GM19468 (cell line): ENCODE data around the gene PDGFA.

ENCODE experiments used
- ATAC-seq: cut with Tn5 transposase; IDR thresholded peaks from one replicate; pipeline ENCODE4 v1.9.1; 2021; ENCODE audit warnings: mild to moderate bottlenecking, moderate library complexity, moderate number of reproducible peaks; ENCODE audit not compliant: unreplicated experiment; ENCODE audit errors: extremely low read depth

Gene PDGFA

DNA sequence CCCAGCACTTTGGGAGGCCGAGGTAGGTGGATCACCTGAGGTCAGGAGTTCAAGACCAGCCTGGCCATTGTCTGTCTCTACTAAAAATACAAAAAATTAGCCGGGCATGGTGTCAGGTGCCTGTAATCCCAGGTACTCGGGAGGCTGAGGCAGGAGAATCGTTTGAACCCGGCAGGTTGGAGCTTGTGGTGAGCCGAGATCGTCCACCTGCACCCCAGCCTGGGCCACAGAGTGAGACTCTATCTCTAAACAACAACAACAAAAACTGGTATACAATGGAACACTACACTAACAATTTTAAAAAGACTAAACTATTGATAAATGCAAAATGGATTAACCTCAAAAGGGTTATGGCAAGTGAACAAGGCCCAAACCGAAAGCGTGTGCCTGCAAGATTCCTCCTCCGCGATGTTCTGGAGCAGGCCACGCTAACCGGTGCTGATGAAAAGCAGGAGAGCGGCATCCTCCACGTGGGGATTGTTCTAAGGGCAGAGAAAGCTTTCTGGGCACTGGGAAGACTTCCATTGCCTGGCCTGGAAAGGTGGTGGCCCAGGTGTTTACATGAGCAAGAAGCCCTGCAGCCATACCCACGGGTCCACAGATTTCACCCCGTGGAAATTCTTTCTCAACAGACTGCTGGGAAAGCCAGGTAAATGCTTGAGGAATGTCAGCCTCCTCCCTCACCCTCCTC lies 53.8 kb downstream of the PDGFA start:
- no peak for ATAC-seq

DNA sequence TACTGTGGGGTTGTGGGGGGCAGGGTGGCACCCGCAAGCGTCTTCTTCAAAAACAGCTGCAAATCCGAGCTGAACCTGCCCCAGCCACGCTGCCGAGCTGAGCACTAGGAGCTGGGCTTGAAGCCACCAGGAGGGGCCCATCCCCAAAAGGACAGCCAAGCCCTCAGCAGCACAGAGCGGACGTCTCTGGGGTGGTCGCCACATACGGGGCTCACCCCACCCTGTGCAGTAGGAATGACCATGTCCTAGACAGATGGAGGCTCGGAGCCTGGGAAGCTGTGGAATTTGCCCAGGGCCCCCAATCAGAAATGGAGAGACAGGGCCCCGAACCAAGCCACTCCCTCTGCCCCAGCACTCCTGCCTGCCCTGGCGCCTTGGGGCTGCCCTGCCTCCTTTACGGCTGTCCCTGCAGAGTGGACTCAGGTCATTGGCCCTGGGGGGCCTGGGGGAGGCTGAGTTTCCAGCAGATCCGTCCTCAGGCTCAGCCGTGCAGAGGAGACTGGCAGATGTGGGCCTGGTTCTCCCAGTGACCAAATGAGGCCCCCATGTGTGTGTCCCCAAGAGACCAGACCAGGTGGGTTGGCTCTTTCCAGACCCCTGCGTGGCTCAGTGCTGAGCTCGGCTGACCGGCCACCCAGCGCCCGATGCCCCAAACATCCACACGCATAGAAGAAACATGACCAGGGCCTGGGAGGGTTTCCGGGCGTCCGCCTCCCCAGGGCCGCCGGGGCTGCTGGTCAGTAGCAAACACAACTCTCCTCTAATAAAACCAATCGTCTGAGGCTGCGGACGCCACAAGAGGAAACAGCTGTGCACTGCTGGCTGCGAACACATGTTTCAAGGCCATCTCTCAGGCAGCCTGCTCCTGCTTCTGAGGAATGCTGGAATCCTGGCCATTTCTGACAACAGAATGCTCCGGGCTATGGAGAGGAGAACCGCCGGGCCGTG lies 54.9 kb downstream of the PDGFA start:
- no peak for ATAC-seq

DNA sequence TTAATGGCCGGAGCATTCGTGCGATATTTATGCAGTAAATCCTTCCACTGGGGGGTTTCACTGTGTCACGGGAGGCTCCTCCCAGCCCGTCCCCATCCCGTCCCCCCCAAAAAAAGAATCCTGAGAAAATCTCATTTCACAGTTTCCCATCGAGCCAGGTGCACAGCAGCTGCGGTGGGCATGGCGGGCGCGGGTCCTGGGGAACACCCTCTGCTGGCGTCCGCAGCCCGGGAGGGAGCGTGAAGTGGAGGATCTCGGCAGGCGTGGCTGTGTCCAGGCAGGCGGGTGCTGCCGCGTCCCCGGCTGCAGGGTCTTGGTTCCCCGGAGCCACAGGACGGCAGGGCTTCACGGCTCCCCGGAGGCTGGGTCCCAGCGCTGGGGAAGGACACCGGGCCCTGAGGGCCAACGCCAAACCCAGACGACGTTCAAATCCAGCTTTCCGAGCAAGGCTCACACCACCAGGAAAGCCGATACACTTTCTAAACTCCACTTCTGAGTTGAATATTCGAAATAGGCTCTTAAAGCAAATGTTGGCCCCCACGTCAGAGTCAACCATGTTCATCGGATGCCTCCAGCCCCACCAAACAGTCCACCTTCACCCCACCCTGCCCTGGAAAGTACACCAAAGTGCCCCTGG lies 55.7 kb downstream of the PDGFA start:
- no peak for ATAC-seq

DNA sequence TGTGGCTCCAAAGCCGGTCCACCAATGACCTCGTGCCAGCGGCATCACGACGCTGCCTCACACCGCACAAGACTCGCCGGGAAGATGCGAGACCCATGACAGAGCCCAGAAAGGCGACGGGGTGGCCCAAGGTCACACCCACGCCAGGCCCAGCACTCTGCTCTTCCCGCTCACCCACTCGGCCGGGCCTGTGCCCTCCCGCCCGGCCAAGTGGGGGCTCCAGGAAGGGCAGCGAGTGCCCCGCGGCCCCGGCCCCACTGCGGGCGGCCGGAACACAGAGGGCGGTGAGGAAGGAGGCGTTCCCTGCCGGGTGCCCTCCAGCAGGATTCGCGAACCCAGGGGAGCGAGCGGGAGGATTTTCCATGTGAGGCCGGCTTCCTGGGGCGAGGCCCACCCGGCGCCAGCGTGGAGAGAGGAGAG lies 56.3 kb downstream of the PDGFA start:
- ATAC-seq = no peak

DNA sequence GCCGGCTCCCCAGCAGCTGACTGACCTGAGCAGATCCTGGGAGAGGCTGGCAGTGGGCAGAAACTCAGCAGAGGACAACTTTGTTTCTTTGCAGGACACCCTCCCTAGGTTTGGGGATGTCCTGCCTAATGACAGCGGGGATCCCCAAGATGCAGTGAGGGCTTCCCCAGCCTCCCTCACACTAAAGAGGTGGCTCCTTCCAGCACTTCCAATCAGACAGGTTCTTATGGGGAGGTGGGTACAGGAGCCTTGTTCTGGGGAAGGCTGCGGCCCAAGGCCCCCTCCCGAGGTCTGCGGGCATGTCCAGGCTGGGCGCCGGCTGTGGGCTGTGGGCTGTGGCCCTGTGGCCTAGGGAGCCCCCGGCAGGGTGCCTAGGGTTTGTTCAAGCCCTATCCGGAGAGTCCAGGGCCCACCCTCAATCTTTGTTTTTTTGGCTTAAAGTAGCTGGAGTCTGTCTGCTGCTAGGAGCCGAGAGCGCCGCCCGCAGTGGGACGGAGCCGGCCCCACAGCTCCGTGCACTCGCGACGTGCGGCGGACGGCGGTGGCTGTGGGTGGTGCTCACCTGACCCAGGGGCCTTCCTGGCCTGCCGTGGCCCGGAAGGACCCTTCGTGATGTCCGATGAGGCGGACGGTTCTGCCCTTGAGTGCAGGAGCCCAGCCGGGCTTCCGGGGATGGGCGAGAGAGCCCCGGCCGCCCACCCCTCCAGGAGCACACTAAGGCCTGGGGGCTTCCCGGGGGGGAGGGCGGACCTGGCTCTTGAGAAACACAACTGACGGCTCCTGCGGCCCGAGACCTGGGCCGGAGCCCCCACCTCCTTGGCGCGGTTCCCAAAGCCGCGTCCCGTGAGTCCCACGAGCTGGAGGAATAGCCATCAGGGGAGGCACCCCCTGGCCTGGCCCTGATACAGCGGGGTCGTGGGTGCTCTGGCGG lies 57.2 kb downstream of the PDGFA start:
- no peak for ATAC-seq

DNA sequence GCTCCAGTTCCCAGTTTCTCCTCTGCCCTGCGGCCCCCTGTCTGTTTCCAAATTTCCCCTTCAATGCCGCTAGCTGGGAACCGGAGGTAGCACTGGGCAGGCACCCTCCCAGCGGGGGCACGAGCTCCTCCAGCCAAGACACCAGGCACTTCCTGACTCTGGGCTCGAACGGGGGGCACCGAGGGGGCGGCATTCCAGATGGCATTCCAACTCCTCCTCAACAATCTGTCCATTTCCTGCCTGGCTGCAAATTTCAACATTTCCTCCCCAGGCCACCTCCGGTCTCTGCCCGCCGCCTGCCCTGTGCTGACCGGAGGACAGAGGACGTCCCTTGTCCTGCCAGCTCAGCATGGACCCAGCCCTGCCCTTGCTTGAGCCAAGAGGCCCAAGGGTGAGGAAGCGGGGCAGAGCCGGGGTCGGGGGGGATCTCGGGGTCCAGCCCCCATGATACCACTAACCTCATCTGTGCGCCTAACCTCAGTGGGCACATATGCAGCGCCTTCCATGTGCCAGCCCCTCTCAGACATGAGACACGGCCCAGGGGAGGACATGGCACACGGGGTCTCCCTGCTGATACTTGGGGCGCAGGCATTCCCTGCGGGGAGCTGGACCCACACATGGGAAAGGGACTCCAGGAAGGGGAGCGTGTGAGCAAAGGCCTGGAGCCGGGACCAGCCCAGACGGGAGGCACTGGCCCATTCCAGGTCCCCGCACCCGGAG lies 58.0 kb downstream of the PDGFA start:
- ATAC-seq = no peak

DNA sequence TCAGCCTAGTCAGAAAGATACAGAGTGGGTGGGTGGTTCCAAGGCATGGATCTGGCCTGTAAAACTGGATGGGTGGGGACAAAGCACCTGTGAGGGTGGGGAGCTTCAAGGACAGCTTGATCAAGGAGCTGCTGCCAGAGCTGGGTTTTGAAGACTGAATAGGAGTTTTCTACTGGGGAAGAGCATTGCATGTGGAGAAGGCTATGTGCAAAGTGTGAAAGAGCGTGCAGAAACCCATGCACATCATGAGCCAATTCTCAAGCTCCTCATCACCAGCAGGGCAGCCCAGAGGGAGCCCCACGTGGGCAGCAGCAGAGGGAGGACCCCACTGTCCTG lies 58.6 kb downstream of the PDGFA start:
- no peak for ATAC-seq

DNA sequence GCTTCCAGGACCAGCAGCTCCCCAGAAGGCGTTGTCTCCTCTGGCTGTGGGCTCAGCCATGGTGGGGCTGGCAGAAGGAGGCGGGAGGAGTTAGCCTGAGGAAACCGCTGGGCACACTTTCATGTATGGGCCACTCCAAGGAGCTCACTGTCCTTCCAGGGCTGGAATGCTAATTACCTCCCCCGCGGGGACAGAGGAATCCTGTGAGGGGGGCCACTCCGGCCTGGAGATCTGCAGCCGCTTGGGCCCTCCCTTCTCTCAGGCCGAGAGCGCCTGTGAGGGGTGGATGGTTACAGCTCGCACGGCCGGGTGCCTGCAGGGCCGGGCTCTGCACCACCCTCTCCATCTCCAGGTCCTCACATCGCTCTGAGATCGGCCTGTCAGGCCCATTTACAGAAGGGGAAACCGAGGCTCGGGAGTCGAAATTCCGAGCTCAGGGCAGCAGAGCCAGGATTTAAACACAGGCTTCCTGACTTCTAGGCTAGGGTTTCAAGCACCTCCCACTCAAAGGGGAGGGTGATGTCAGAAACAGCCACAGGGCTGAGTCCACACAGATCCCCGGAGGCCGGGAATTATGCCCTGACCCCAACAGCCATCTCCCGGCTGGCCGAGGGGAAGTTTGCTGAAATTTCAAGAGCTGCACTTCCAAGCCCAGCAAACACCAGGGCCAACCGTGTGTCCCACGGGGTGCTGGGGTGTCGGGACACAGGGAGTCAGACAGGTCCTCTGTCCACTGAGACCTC lies 59.1 kb downstream of the PDGFA start:
- ATAC-seq = no peak

DNA sequence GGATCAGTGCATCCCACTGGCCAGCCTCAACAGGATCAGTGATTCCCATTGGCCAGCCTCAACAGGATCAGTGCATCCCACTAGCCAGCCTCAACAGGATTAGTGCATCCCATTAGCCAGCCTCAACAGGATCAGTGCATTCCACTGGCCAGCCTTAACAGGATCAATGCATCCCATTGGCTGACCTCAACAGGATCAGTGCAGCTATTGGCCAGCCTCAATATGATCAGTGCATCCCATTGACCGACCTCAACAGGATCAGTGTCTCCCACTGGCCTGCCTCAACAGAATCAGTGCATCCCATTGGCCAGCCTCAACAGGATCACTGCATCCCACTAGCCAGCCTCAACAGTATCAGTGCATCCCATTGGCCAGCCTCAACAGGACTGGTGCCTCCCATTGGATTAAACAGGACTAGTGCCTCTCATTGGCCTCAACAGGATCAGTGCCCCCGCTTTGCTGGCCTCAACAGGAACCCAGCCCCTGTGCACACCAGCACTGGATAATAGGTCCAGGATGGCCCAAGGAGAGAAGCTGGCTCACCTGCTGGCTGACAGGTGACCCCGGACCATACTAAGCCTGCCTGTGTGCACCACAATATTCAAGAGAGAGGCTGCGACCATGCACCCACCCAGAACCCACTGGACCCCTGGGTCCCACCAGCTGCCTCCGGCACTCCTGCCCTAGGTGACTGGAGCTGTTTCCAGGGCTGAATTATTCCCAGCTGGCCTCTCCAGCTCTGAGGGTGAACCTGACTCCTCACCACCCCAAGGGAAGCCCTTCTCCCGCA lies 59.9 kb downstream of the PDGFA start:
- no peak for ATAC-seq

DNA sequence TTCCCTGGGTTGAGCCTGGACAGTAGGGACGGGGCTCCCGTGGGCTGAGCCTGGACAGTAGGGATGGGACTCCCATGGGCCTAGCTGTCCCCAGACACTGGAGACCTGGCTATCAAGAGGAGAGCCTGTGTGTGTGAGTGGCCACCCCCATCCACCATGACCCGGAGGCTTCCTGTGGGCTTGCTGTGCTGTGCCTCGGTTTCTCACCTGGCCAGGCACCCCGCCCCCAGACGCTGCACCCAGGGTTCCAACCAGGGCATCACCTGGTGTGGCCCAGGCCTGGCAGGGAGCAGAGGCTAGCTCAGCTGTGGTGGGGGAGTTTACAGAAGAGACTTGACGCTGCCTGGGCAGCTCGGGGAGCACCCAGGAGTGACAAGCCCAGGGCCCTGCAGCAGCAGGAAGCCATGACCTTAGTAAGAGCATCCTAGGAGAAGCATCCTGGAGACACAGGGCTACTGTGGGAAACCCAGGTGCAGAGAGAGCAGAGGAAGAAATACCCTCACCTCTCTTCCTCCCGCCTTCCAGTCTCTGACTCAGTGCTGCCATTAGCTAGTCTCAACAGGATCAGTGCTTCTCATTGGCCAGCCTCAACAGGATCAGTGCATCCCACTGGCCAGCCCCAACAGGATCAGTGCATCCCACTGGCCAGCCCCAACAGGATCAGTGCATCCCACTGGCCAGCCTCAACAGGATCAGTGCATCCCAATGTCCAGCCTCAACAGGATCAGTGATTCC lies 61.0 kb downstream of the PDGFA start:
- no peak for ATAC-seq

DNA sequence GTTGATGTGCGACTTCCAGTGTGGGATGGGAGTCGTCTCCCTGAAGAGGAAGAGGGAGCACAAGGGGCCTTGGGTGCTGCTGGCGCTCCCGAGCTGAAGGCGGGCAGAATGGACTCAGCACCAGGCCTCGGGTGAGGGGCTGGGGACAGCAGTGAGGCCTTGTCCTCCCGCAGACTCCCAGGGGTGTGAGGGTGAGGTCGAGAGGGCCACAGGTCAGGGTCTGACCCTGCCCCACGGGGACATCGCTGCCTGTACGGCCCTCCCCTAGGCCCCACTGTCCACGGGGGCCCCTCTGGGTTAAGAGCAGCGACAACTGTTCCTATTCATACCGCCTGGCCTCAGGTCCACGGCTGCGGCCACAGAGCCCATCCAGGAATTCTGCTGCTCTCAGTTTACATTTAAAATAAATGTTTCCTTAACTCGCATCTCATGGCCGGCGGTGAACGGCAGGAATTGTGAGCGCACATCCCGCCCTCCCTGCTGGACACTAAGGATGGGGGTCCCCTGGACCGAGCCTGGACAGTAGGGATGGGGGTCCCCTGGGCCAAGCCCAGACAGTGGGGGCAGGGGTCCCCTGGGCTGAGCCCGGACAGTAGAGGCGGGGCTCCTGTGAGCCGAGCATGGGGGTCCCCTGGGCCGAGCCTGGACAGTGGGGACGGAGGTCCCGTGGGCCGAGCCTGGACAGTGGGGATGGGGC lies 61.7 kb downstream of the PDGFA start:
- no peak for ATAC-seq

DNA sequence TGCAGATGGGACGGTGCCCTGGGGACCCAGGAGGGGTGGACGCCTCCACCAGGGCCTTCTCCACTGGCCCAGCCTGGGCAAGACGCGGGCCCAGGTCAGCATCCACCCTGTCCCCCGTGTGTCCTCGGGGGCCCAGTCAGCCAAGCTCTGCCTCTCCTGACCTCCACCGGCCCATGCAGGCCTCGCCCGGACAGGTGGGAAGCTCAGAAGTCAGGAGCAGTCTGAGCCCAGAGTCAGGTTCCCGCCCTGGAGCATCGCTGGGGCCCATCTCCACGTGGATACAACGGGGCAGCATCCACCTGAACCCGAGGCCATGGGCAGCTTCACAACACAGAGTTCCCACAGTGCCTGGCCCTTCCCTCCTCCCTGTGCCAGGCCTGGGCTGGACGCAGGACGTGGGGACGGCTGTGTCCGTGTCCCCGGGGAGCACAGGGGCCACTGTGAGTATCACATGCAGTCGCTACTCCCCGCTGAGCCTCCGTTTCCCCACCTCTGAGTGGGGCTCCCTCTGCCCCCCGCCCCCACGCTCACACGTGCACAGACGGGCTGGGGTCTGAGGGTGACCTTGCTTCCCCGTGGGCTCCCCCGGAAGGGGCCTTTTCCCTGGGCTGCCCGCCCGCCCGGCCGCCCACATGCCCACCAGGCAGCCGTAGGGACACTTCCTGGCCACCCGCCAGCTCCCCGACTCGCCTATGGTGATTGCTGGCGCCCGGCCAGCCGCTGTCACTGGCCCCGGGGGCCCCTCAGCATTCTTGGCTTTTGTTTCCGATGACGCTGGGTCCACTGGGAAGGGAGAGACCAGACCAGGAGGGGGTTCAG lies 64.3 kb downstream of the PDGFA start:
- no peak for ATAC-seq

DNA sequence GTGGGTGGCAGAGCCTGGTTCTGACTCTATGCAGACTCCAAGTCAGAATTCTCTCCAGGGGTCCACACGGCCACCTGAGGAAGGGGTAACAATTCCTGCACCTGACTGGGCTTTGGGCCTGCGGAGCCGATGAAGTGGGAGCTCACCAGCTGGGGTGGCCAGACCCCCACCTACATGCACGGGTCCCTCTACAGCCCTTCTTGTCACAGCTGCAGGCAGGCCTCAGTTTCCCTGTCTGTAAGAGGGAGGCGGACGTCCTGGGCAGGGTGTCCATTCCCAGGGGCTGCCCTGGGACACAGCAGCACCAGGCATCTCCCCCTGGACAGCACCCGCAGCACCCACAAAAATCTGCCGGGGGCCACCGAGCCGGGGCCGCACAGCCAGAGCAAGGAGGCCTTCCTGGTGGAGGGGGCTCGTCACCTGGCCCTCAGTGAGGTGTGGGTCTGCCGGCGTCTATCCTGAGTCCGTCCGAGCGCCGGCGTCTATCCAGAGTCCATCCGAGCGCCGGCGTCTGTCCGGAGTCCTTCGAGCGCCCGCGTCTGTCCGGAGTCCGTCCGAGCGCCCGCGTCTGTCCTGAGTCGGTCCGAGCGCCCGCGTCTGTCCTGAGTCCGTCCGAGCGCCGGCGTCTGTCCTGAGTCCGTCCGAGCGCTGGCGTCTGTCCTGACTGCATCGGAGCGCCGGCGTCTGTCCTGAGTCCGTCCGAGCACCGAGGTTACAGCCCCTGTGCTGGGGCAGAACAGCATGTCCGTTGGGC lies 65.1 kb downstream of the PDGFA start:
- no peak for ATAC-seq

DNA sequence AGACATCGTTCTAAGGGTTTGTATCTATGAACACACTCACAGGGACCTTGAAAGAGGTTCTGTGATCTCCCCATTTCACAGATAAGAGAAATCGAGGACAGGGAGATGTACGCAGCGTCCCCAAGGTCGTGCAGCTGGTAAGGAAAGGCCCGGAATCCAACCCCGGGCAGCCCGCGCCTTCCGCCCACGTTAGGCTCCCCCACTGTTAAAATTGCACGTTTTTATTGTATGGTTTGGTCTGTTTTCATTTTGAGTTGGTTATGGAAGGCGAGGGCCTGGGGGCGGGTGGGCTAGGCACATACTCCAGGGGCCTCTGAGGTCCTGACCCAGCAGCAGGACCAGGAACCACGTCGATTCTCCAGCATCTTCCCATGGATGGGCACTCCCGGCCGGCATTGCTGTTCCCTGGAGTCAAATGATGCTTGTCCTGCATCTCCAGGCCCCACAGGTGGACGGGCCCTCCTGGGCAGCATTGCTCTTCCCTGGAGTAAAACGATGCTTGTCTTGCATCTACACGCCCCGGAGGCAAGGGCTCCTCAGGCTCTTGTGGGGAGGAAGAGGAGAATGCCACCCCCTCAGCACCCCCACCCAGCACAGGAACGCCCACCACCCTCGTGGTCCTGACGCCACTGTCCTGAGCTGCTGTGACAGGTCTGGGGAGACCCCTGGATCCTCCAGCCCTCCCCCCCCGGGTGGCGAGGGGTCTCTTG lies 65.9 kb downstream of the PDGFA start:
- ATAC-seq = no peak
